MM.1S (cell line): ENCODE data around the gene EFNA3.

Experiments
- DNase-seq: peaks from one replicate; pipeline ENCODE4 v3.0.0-alpha.2; 2015
- H2AFZ ChIP-seq: fragments of 300-600 bp; sonication (generic); 2 replicates; pipeline ENCODE4 v1.6.0; 2016; ENCODE audit warnings: antibody characterized with exemption, low read length
- H3F3A ChIP-seq: fragments of 300-600 bp; sonication (generic); 2 replicates; pipeline ENCODE4 v1.6.1; 2016; ENCODE audit warnings: mild to moderate bottlenecking, antibody characterized with exemption, low read length, moderate library complexity, mixed read lengths; ENCODE audit not compliant: insufficient read depth
- H3K27ac ChIP-seq: fragments of 300-600 bp; sonication (generic); 2 replicates; pipeline ENCODE4 v1.5.1; 2016; ENCODE audit warnings: mild to moderate bottlenecking, low read length
- H3K27me3 ChIP-seq: fragments of 300-600 bp; sonication (generic); replicated peaks from 2 replicates; pipeline ENCODE4 v1.6.0; 2016; ENCODE audit warnings: low read length; ENCODE audit not compliant: insufficient read depth
- H3K36me3 ChIP-seq: fragments of 300-600 bp; sonication (generic); replicated peaks from 2 replicates; pipeline ENCODE4 v1.6.1; 2016; ENCODE audit warnings: mild to moderate bottlenecking, low read length, mixed read lengths; ENCODE audit not compliant: insufficient read depth
- H3K4me1 ChIP-seq: fragments of 300-600 bp; sonication (generic); 2 replicates; pipeline ENCODE4 v1.6.1; 2016; ENCODE audit warnings: low read length, mixed read lengths
- H3K4me2 ChIP-seq: fragments of 300-600 bp; sonication (generic); 2 replicates; pipeline ENCODE4 v1.6.0; 2016; ENCODE audit warnings: low read depth, low read length
- H3K4me3 ChIP-seq: fragments of 300-600 bp; sonication (generic); 2 replicates; pipeline ENCODE4 v1.5.1; 2016; ENCODE audit warnings: low read length, mixed read lengths
- H3K79me2 ChIP-seq: fragments of 300-600 bp; sonication (generic); 2 replicates; pipeline ENCODE4 v1.6.1; 2016; ENCODE audit warnings: mixed run types, low read length, mixed read lengths
- H3K9ac ChIP-seq: fragments of 300-600 bp; sonication (generic); 2 replicates; pipeline ENCODE4 v1.6.1; 2016; ENCODE audit warnings: low read length, mixed read lengths
- H3K9me2 ChIP-seq: fragments of 300-600 bp; sonication (generic); replicated peaks from 2 replicates; pipeline ENCODE4 v1.6.1; 2016; ENCODE audit warnings: mild to moderate bottlenecking, low read length, mixed read lengths; ENCODE audit not compliant: insufficient read depth
- H3K9me3 ChIP-seq: fragments of 300-600 bp; sonication (generic); replicated peaks from 2 replicates; pipeline ENCODE4 v1.6.1; 2016; ENCODE audit warnings: mild to moderate bottlenecking, low read length, mixed read lengths; ENCODE audit not compliant: insufficient read depth
- H4K20me1 ChIP-seq: fragments of 300-600 bp; sonication (generic); 2 replicates; pipeline ENCODE4 v1.6.1; 2016; ENCODE audit warnings: mild to moderate bottlenecking, low read length, moderate library complexity, mixed read lengths; ENCODE audit not compliant: insufficient read depth
- EZH2 ChIP-seq: fragments of 300-600 bp; sonication (generic); optimal IDR thresholded peaks from 2 replicates; pipeline ENCODE3; 2017; ENCODE audit warnings: low read depth, mild to moderate bottlenecking, antibody characterized with exemption, low read length, mixed read lengths
- EZH2phosphoT487 ChIP-seq: fragments of 300-600 bp; sonication (generic); IDR thresholded peaks from 2 replicates; pipeline ENCODE4 v1.6.1; 2018; ENCODE audit warnings: antibody characterized with exemption, low read length
- TF ChIP-seq, protein P1 (sequence below): fragments of 300-600 bp; sonication (generic); IDR thresholded peaks from 2 replicates; pipeline ENCODE4 v1.5.1; 2016; ENCODE audit warnings: antibody characterized with exemption, low read length, mixed read lengths

The EFNA3 gene

GRCh38 chr1:155085504-155086127 is 7.0 kb downstream of the EFNA3 start:
- H3K4me2 ChIP-seq = peak overlapping the region; percentile 100
- H3K79me2 ChIP-seq = no peaks in the 10 kb centered on the region
- H3K27me3 ChIP-seq = peaks cover 34% of the 10 kb centered on the region
- peaks cover 16% of the 10 kb centered on the region for H3F3A ChIP-seq
- H3K9me3 ChIP-seq = no peaks in the 10 kb centered on the region
- H3K9ac ChIP-seq = peak overlapping the region; percentile 54; the same call in 1 of the 2 replicates
- H2AFZ ChIP-seq = peak overlapping the region; percentile 88
- no peaks in the 10 kb centered on the region for H3K36me3 ChIP-seq
- no peaks in the 10 kb centered on the region for H4K20me1 ChIP-seq
- DNase-seq = peak; percentile 75
- peaks cover 28% of the 10 kb centered on the region for H3K4me1 ChIP-seq
- TF ChIP-seq EZH2 = no peak
- TF ChIP-seq EZH2phosphoT487 = no peak
- TF ChIP-seq, protein P1, sequence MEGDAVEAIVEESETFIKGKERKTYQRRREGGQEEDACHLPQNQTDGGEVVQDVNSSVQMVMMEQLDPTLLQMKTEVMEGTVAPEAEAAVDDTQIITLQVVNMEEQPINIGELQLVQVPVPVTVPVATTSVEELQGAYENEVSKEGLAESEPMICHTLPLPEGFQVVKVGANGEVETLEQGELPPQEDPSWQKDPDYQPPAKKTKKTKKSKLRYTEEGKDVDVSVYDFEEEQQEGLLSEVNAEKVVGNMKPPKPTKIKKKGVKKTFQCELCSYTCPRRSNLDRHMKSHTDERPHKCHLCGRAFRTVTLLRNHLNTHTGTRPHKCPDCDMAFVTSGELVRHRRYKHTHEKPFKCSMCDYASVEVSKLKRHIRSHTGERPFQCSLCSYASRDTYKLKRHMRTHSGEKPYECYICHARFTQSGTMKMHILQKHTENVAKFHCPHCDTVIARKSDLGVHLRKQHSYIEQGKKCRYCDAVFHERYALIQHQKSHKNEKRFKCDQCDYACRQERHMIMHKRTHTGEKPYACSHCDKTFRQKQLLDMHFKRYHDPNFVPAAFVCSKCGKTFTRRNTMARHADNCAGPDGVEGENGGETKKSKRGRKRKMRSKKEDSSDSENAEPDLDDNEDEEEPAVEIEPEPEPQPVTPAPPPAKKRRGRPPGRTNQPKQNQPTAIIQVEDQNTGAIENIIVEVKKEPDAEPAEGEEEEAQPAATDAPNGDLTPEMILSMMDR = no peak
- H3K4me3 ChIP-seq = peak overlapping the region; percentile 84
- peak overlapping the region; percentile 49; the same call in 1 of the 2 replicates for H3K27ac ChIP-seq
- no peaks in the 10 kb centered on the region for H3K9me2 ChIP-seq

DNA sequence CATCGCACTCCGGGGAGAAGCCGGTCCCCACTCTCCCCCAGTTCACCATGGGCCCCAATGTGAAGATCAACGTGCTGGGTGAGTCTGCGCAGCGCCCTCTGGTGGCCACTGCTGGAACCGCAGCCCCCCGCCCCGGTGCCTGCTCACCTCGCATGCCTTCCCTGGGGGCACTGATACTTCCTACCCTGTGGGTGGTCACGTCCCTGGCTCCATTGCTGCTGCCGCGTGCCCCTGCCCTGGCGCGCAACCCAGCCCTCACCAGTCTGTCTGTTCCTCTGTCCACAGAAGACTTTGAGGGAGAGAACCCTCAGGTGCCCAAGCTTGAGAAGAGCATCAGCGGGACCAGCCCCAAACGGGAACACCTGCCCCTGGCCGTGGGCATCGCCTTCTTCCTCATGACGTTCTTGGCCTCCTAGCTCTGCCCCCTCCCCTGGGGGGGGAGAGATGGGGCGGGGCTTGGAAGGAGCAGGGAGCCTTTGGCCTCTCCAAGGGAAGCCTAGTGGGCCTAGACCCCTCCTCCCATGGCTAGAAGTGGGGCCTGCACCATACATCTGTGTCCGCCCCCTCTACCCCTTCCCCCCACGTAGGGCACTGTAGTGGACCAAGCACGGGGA is 7.6 kb downstream of the EFNA3 start:
- Histone ChIP-seq H4K20me1 (no peaks in the 10 kb centered on the region), H3K9me2 (no peaks in the 10 kb centered on the region)

DNA sequence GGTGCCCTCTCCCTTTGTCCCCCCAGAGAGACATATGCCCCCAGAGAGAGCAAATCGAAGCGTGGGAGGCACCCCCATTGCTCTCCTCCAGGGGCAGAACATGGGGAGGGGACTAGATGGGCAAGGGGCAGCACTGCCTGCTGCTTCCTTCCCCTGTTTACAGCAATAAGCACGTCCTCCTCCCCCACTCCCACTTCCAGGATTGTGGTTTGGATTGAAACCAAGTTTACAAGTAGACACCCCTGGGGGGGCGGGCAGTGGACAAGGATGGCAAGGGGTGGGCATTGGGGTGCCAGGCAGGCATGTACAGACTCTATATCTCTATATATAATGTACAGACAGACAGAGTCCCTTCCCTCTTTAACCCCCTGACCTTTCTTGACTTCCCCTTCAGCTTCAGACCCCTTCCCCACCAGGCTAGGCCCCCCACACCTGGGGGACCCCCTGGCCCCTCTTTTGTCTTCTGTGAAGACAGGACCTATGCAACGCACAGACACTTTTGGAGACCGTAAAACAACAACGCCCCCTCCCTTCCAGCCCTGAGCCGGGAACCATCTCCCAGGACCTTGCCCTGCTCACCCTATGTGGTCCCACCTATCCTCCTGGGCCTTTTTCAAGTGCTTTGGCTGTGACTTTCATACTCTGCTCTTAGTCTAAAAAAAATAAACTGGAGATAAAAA is 8.4 kb downstream of the EFNA3 start:
- no peak for TF ChIP-seq EZH2phosphoT487
- no peak for TF ChIP-seq EZH2
- TF ChIP-seq, protein P1 = peak; percentile 32
- Histone ChIP-seq H3K36me3 (no peaks in the 10 kb centered on the region), H3K79me2 (no peaks in the 10 kb centered on the region), H3K9me3 (no peaks in the 10 kb centered on the region), H3K27me3 (peaks cover 20% of the 10 kb centered on the region), H3F3A (peaks cover 9% of the 10 kb centered on the region; the same call in 1 of the 2 replicates), H3K4me1 (peaks cover 26% of the 10 kb centered on the region), H4K20me1 (no peaks in the 10 kb centered on the region), H3K9me2 (no peaks in the 10 kb centered on the region), H3K9ac (no peak overlapping the region), H2AFZ (no peak overlapping the region), H3K27ac (no peak overlapping the region), H3K4me2 (no peak overlapping the region), H3K4me3 (no peak overlapping the region)
- no peak for DNase-seq

More for the DNA sequence above, 7.6 kb downstream of the EFNA3 start:
- no peaks in the 10 kb centered on the region for H3K9me3 ChIP-seq
- H3K36me3 ChIP-seq = no peaks in the 10 kb centered on the region
- no peak overlapping the region for H3K27ac ChIP-seq
- H3K9ac ChIP-seq = no peak overlapping the region
- peak overlapping the region; percentile 84 for H3K4me3 ChIP-seq
- H3K4me2 ChIP-seq = peak overlapping the region; percentile 100
- peaks cover 13% of the 10 kb centered on the region for H3F3A ChIP-seq
- DNase-seq = peak; percentile 83
- H3K27me3 ChIP-seq = peaks cover 27% of the 10 kb centered on the region
- no peak for TF ChIP-seq EZH2
- TF ChIP-seq, protein P1 = peak; percentile 99
- peak overlapping the region; percentile 88; the same call in 1 of the 2 replicates for H2AFZ ChIP-seq
- H3K79me2 ChIP-seq = no peaks in the 10 kb centered on the region
- peaks cover 27% of the 10 kb centered on the region for H3K4me1 ChIP-seq
